ENCODE measurements around the gene URI1. TPM values are rescaled to one million over a fixed set of nuclear protein-coding genes. Genes with fewer than 3 reads are reported as not detected.
"Not testable (repeated sequence)": the region's sequence is repeated elsewhere in the genome, so short reads cannot be mapped to it uniquely, and the experiment has no call there.

The URI1 gene
- total RNA-seq, 1 donor from 2014 or later: 53.4 TPM

DNA sequence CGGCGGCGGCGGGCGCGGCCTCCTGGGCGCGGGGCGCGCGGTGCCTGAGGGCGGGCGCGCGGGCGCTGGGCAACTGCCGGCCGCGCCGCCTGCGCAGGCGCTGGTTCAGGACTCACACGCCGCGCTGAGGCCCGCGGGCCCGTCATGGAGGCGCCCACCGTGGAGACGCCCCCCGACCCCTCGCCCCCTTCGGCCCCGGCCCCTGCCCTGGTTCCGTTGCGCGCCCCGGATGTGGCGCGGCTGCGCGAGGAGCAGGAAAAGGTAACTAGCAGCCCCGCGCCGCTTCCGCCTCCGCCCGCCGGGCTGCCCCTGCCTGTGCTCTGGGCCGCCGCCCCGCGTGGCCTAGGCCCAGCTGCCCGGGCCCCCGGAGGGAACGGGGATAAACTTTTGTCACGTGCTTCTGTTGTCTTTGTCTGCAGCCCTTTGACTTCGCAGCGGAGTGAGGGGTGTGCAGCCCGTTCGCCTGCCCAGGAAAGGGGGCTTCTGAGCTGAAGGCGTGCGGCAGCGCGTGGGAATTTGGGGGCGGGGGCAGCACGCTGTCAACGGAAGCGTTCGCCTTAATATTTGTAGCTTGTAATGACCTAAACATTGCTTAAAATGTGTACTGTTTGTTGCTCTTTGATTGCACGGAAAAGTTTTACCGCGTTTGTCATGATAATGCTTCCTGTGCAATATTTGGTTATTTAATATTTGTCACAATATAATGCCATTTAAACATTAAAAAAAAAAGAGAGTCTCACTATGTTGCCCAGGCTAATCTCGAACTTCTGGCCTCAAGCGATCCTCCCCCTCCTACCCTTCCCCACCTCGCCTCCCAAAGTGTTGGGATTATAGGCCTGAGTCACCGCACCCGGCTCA, 594 bp downstream of the URI1 start:
- peak; percentile 57 for DNase-seq (ENCODE audit: low spot score)

DNA sequence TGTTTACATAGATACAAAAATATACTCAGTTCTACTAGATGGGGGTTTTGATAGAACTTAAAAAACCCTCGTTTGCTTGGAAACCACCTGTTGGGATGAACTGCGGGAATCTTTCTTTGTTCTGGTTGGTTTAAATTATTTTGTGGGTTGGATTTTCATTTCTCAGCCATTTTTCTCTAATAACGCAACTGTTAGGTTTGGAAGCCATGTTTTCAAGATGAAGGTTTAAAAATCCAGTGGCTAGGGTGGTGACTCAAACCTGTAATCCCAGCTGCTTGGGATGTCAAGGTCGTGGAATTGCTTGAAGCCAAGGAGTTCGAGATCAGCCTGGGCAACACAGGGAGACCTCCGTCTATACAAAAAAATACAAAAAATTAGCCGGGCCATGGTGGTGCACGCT, 1.6 kb downstream of the URI1 start:
- DNase-seq (ENCODE audit: low spot score): no peak

GRCh38 chr19:29944390-29945012, 2.5 kb downstream of the URI1 start:
- no peak for DNase-seq (ENCODE audit: low spot score)

DNA sequence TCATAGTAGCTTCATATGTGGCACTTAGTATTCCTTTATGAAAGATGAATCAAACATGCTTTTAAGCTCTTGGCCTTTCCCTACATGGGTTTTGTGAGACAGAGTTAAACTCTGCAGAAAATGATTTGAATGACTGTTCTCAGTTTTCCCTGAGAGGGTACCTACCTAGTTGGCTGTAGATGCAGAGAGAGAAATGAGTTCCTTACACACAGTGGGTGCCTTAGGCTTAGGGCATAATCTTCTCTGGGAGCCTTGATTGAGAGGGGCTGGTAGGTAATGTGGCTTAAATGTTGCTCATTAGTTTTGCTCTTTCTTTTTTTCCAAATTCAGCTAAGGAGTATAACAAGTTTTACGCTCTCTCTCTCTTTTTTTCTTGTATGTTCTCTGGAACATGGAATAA, 3.0 kb downstream of the URI1 start:
- no peak for DNase-seq (ENCODE audit: low spot score)

GRCh38 chr19:29945433-29945832, 3.4 kb downstream of the URI1 start:
- no peak for DNase-seq (ENCODE audit: low spot score)

GRCh38 chr19:29946645-29947044, 4.6 kb downstream of the URI1 start:
- DNase-seq (ENCODE audit: low spot score): no peak

- no peak for DNase-seq (ENCODE audit: low spot score)
These were observed 5.8 kb downstream of the URI1 start for GRCh38 chr19:29947871-29948270.

- DNase-seq (ENCODE audit: low spot score): not testable (repeated sequence)
These were observed 6.9 kb downstream of the URI1 start for GRCh38 chr19:29948759-29949470.

DNA sequence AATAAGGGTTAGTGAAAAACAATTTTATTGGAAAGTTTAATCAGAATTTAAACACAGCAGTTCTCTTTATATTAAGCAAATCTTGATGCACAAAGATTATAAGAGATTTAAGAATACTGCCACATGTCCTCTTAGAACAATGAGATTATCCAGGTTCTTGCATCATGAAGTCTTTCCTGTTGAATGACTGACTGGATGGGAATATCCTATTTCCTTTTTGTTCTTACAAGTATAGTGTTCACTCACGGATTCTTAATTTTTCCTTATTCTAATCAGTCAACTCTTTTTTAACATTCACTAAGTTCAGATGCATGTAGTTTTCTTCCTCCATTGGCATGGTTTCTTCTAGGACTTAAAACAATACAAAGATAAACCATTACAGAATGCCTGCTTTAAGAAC, 10.1 kb downstream of the URI1 start:
- DNase-seq (ENCODE audit: low spot score): no peak

- DNase-seq (ENCODE audit: low spot score): no peak
These were observed 10.6 kb downstream of the URI1 start for GRCh38 chr19:29952646-29953045.

GRCh38 chr19:29953352-29954247, 11.6 kb downstream of the URI1 start:
- DNase-seq (ENCODE audit: low spot score): no peak

DNA sequence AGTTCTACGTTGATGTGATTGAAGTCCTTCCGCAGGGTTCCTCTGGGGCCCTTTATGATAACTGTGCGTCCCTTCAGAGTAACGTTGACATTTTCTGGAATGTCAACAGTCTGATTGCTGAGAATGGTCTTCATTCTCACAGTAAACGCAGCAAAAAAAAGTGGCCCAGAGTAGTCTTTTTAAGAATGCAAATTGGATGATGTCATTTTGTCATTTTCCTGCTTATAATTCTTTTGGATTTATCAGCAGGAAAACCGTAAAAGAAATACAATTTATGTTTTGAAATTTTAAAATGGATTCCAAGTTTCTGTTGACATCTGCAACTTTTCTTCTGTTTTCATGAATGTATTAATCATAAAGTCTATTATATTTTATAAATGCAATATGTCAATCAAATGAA, 14.8 kb downstream of the URI1 start:
- no peak for DNase-seq (ENCODE audit: low spot score)

GRCh38 chr19:29961311-29961710, 19.3 kb downstream of the URI1 start:
- no peak for DNase-seq (ENCODE audit: low spot score)

DNA sequence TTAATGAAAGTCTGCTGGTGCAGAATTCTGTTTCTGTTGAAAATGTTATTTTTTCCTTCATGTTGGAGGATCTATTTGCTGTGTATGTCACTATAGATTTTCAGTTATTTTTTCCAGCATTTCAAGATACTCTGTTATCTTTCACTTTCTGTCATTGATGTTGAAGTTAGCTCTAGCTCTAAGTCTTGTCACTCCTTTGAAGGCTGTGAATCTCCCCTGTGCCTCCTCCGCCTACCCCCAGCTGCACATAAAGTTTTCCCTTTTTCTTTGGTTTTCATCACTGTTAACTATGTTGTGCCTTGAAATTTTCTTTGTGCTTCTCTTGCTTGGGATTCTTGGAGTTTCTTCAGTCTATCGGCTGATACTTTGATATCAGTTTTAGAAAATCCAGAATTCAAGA, 20.8 kb downstream of the URI1 start:
- no peak for DNase-seq (ENCODE audit: low spot score)

GRCh38 chr19:29963576-29963975, 21.5 kb downstream of the URI1 start:
- DNase-seq (ENCODE audit: low spot score): peak; percentile 71

DNA sequence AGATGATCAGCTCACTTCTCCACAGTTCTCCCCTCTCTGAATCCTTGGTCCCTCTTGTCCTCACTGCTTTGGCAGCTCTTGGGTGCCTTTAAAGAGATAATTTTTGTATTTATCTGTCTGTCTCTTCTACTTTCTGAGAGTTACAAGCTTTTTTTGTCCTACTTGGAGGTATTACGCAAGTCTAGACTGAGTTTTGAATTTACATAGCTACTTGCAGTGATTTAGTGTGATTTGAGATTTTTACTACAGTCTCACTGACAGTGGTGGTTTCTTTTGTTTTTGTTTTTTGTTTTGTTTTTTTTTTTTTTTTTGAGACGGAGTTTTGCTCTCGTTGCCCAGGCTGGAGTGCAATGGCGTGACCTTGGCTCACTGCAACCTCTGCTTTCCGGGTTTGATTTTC, 22.1 kb downstream of the URI1 start:
- DNase-seq (ENCODE audit: low spot score): no peak

- no peak for DNase-seq (ENCODE audit: low spot score)
These were observed 23.5 kb downstream of the URI1 start for GRCh38 chr19:29965492-29965891.

DNA sequence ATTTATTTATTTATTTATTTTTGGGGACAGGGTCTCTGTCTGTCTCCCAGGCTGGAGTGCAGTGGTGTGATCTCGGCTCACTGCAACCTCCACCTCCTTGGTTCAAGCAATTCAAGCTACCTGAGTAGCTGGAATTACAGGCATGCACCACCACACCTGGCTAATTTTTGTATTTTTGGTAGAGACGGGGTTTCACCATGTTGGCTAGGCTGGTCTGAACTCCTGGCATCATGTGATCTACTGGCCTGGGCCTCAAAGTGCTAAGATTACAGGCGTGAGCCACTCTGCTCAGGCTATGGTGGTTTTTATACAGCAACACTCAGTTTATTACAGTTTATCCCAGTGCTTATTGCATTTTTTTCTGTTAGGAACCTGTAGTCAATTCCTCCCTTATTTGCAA, 24.1 kb downstream of the URI1 start:
- not testable (repeated sequence) for DNase-seq (ENCODE audit: low spot score)

- peak; percentile 15 for DNase-seq (ENCODE audit: low spot score)
These were observed 24.7 kb downstream of the URI1 start for GRCh38 chr19:29966588-29967249.

GRCh38 chr19:29967623-29968022, 25.6 kb downstream of the URI1 start:
- DNase-seq (ENCODE audit: low spot score): peak; percentile 39

DNA sequence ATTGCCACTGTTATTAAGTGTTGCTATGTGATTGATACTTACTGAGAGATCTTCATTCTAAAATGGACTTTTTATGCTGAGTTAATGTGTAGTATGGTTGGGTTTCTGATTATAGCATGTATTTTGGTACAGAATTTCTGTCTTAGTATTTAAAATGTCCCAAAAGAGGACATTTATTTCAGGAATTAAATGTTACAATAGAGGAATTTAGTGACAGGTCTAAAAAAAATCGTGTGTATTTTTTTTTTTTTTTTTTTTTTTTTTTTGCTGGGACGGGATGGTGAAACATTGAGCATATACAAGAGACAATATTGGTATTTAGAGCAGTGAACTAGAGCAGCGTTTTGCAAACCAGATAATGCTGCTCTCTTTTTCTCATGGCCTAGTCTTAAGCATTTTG, 27.9 kb downstream of the URI1 start:
- DNase-seq (ENCODE audit: low spot score): no peak

Data from umbilical cord (tissue), 2 donors.